HG03521 (cell line): ENCODE results near the gene MAPK11.
"Not testable (repeated sequence)": the region's sequence is repeated elsewhere in the genome, so short reads cannot be mapped to it uniquely, and the experiment has no call there.

Source experiments
- ATAC-seq: cut with Tn5 transposase; IDR thresholded peaks from one replicate; pipeline ENCODE4 v1.9.1; 2021; ENCODE audit warnings: mild to moderate bottlenecking, moderate library complexity; ENCODE audit not compliant: unreplicated experiment

MAPK11 gene

GRCh38 chr22:50278956-50279619 lies 8.9 kb upstream of the MAPK11 start:
- ATAC-seq: no peak

GRCh38 chr22:50278461-50278860 lies 8.3 kb upstream of the MAPK11 start:
- no peak for ATAC-seq

DNA sequence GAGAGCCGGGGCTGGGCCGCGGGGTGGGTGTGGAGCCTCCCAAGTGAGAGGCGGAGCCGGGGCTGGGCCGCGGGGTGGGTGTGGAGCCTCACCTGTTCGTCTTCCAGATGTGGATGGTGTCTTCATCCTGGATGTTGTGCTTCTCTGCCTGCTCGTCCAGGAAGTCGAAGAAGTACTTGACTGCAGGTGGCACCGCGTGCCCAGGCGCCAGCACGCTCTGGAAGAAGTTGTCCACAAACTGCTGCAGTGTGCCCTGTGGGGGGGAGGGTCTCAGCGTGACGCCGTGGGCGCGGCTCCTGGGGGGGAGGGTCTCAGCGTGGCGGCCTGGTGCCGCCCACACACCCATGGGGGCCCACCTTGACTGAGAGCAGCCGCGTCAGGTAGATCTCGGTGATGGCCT lies 7.6 kb upstream of the MAPK11 start:
- no peak for ATAC-seq

DNA sequence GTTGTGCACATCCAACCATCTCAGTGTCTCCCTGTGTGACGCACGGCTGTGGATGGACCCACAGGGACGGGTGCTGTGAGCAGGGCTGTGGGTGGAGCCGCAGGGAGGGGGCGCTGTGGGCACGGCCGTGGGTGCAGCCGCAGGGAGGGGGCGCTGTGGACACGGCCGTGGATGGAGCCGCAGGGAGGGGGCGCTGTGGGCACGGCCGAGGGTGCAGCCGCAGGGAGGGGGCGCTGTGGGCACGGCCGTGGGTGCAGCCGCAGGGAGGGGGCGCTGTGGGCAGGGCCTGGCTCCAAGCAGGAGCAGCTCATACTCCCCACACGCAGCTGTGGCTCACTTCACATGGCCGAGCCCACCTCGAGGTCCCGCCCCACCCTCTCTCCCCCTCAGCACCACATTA lies 6.0 kb upstream of the MAPK11 start:
- peak; percentile 55 for ATAC-seq

DNA sequence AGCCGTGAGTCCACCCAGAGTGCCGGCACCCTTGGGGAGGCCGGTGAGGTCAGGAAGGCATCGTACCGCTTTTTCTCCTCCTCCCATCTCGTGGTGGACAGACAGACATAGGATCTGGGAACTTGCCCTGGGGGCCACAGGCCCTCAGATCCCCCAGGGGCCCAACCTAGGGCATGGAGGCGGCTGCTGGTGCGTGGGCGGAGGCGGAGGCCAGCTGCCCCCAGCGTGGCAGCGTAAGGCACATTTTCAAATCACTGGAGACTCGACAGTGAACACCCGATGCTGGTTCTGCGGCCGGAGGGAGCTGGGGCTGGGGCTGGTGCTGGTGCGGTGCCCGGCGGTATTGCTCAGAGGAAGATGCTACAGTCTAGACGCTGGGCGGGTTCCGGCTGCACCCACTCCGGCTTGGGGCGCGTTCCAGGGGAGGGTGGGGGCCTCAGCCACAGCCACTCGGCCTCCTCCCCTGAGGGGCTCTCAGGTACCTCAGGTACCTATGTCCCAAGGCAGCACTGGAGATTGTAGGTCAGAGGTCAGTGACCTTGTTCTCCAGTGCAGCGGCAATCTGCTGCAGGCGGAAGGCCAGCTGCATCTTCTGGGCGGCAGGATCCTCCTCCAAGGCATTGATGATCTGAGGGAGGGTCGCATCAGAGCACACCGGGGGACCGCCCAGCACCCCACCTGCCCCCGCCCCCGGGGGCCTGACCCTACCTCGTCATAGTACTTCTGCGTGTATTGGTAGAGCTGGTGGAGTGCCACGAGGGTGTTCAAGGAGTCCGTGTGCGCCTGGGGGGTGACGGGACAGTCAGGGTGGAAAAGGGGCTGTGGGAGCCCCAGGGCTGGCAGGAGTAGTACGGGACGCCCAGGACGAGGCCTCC lies 5.2 kb upstream of the MAPK11 start:
- no peak for ATAC-seq

DNA sequence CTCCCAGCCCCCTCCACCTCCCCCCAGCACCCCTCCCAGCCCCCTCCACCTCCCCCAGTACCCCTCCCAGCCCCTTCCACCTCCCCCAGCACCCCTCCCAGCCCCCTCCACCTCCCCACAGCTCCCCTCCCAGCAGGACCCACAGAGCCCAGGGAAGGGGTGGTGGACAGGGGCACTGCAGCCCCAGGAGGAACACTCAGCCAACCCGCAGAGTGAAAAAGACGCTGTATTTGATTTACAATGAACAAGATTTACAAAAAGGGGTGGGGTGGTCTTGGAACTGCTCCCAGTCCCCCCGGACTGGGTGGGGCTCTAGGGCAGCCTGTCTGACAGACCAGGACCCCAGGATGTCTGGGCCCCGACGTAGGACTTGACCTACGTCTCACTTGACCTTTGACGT lies 4.6 kb upstream of the MAPK11 start:
- ATAC-seq: no peak

- no peak for ATAC-seq
These were observed 4.1 kb upstream of the MAPK11 start for GRCh38 chr22:50274311-50274710.

- not testable (repeated sequence) for ATAC-seq
These were observed 3.6 kb upstream of the MAPK11 start for GRCh38 chr22:50273781-50274180.

DNA sequence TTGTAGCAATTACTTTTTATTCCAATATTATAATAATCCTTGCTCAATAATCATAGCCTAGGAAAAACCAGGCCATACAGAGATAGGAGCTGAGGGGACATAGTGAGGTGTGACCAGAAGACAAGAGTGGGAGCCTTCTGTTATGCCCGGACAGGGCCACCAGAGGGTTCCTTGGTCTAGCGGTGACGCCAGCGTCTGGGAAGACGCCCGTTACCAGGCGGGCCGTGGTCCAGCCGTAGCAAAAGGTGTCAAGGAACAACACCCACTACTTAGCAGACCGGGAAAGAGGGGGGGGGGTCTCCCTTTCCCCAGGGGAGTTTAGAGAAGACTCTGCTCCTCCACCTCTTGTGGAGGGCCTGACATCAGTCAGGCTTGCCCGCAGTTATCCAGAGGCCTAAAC lies 3.2 kb upstream of the MAPK11 start:
- ATAC-seq: not testable (repeated sequence)

DNA sequence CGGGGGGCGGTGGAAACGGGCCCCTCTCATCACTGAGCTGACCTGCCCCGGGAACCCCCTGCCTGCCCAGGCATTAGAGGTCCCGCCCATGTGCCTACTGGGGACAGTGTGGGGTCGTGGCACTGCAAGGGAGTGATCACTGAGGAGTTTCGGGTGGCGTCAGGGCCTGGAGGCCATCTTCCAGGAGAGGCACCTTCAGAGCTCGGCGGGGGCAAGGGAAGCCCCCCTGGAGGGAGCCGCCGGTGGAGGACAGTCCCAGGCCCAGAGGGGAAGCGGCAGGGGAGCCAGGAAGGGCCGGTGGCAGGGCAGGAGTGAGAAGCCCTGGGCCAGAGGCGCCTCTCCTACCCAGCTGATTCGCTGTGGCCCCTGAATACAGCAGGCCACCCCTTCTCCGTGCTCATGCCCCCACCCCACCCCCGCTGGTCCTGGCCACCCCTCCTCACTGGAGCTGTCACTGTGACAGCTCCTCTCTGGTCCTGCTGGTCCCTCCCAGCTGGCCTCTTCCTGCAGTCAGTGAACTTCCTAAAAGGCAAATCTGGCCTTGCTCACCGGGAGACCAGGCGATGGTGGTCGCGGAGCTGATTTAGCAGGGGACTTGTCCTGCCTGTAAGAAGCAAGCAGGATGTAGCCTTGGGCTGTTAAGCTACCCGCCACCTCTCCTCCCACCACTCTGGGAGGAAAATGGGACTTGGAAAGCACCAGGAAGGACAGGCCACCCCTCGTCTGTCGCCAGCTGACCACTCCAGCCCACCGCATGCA lies 2.0 kb upstream of the MAPK11 start:
- ATAC-seq: no peak

DNA sequence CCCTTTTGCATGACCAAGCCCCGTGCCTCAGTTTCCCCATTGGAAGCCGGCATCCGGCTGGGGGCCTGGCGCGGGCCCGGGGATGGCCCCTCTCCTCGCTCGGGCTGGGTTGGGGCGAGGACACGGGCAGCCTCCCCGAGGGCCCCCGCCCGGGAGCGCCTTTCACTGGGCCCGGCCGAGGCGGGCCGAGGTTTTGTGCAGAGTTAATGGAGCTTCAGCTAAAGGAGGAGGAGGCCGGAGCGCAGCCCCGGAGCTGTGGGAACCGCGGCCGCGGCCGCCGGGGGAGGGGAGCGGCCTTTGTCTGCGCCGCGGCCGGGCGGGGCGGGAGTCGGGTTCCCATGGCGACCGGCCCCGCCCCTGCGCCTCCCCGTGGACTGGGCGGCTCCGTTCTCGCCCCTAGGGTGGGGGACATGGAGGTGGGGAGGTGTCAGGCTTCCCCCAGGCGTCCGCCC lies 1.4 kb upstream of the MAPK11 start:
- no peak for ATAC-seq

DNA sequence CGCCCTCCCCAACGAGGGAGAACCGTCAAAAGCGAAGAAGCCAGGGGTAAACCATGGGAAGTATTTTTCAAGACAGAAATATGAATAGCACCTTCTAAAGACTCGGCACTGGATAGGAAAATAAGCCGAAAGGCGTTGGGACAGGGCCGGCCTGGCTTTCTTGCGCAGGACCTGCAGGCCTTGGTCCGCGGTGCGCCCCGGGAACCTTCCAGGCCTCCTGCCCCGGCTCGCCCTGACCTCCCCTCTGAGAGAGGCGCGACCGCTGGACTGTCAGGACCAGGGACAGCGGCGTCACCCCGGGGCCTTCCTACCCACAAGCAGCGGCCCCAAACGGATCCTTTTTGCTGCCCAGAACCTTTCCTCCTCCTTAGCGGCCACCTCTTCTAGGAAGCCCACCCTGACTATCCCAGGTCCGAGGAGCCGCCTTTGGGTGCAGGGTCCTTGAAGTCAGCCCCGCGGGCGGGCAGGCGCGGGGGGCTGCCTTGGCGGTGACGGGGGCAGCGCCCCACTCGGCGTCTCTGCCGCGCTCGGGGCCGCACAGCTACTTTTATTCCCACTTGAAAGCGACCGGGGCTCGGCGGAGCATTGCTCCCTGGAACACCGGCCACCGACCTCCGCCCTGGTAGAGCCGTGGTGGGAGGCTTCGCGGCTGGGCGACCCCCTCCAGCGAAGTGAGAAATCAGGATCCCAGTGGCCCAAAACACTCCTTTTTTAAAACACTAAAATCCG lies 650 bp upstream of the MAPK11 start:
- peak; percentile 34 for ATAC-seq

- no peak for ATAC-seq
These were observed 609 bp downstream of the MAPK11 start for GRCh38 chr22:50269573-50269969.

GRCh38 chr22:50268655-50269113 lies 1.5 kb downstream of the MAPK11 start:
- ATAC-seq: no peak

GRCh38 chr22:50267591-50268390 lies 2.4 kb downstream of the MAPK11 start:
- no peak for ATAC-seq

DNA sequence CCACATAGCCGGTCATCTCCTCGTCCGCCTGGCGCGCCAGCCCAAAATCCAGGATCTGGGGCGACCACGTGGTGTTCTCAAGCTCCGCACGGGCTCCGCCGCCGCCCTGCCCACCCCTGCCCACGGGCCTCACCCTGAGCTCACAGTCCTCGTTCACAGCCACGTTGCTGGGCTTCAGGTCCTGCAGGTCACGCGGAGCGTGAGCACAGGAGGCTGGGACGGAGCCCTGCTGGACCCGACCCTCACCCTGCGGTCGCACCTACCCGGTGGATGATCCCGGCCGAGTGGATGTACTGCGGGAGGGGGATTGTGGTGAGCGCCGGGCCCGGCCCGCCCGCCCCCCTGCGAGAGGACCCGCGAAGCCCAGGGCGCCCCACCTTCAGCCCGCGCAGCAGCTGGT lies 3.2 kb downstream of the MAPK11 start:
- ATAC-seq: no peak

DNA sequence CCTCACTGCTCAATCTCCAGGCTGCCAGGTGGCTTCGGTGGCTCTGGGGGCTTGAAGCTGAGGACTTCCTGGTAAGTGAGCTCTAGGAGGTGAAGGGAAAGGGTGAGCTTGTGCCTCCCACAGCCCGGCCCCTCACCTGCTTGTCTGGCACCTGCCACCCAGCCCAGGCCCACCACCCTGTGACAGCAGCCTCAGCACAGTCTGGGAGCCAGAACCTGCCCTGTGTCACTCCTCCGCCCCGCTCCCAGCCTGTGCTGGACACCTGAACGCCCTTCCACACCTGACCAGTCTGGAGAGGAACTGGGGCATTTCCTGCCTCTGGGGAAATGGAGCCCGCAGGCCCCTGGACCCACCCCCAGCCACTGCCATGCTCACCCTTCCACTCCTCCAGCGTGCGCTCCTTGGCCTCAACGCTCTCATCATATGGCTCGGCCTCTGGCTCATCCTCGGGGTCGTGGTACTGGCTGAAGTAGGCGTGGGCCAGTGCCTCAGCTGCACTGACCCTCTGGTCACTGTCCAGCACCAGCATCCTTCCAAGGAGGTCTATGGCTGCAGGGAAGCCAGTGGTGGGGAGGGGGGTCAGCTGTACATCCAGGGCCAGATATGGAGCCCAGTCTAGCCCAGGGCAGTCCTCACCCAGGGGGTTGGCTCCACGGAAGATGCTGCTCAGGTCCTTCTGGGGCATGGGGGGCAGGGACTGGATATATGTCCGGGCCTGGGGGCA lies 5.1 kb downstream of the MAPK11 start:
- ATAC-seq: no peak

DNA sequence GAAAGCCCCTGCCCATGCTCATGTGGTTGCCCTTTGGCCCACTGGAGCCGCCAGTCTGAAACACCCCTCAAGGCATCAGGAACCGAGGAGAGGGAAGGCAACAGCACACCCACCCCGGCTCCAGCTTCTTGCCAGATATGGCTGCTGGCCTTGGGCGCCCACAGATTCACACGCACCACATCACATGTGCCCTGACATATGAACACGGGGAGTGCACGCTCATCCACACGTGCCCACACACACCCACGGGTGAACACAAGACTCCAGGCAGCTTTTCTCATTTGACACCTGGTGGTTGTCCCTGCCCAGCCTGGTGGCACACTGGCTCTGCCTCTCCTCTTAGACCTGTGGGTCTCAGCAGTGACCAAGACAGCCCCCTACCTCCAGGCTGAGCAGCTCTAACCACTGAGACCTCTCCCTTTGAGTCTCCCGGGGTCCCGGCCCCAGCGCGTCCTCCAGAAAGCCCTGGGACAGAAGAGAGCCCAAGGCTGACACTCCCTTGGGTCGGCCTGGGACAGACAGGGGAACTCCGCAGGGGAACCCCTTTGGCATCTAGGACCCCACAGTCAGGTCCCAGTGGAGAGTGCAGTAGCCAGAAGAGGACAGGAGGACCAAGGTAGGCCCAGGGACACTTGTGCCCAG lies 6.0 kb downstream of the MAPK11 start:
- no peak for ATAC-seq
